Placental epithelial cell (primary cell): ENCODE results near the gene SELENOM. TPM values are rescaled to one million over a fixed set of nuclear protein-coding genes. Genes with fewer than 3 reads are reported as not detected.

Experiments
- total RNA-seq: library from RNA; depleted of rRNA; stranded (reverse); fragments of >200 nt; gene quantifications from 2 replicates; pipeline ENCODE4 v1.2.3, GENCODE V29; 2012

Gene SELENOM
- 59.2 and 79.7 TPM in 2 replicates for total RNA-seq

GRCh38 chr22:31107178-31107893 is at the start of gene SELENOM:
Gene SELENOM, minus strand, starts transcription at chr22:31107568. Its CDS starts 63 bp downstream, at chr22:31107505.

GRCh38 chr22:31139866-31140716 is 32.7 kb upstream of the SELENOM start, which contains the start of gene PLA2G3:
Gene PLA2G3, minus strand, starts transcription at chr22:31140508. Its CDS starts 154 bp downstream, at chr22:31140354.

GRCh38 chr22:31122532-31123291 is 15.3 kb upstream of the SELENOM start, which contains the start of gene INPP5J:
Gene INPP5J, plus strand, starts transcription at chr22:31122966. Its CDS starts 49 bp downstream, at chr22:31123015.

GRCh38 chr22:31080848-31081649 is 26.3 kb downstream of the SELENOM start, which contains the start of gene SMTN:
Gene SMTN, plus strand, starts transcription at chr22:31081318. Its CDS starts 1,941 bp downstream, at chr22:31083259.

Other genes starting within 250 kb of the SELENOM start
- 13.2 and 20.0 TPM in 2 replicates for gene MORC2, start 138.8 kb downstream of the SELENOM start, total RNA-seq
- gene TUG1, start 138.3 kb downstream of the SELENOM start, total RNA-seq, result 58.3 and 69.9 TPM in 2 replicates
- 35.7 and 49.5 TPM in 2 replicates for gene SMTN, start 26.2 kb downstream of the SELENOM start, total RNA-seq
- 0.43 and 0.79 TPM in 2 replicates for gene INPP5J, start 15.4 kb upstream of the SELENOM start, total RNA-seq
- not detected in 2 replicates for gene PLA2G3, start 32.9 kb upstream of the SELENOM start, total RNA-seq
- 29.4 and 33.1 TPM in 2 replicates for gene RNF185, start 52.6 kb upstream of the SELENOM start, total RNA-seq
- gene LIMK2, start 104.7 kb upstream of the SELENOM start, total RNA-seq, result 91.9 and 238 TPM in 2 replicates
- 3.8 and 22.0 TPM in 2 replicates for gene PIK3IP1, start 184.9 kb upstream of the SELENOM start, total RNA-seq
- 22.3 and 30.2 TPM in 2 replicates for gene PATZ1, start 238.8 kb upstream of the SELENOM start, total RNA-seq